Left lung (tissue), 10 donors: ENCODE results near the gene NRBF2. TPM values are rescaled to one million over a fixed set of nuclear protein-coding genes. Genes with fewer than 3 reads are reported as not detected.

Source experiments
- ATAC-seq: fragments of 200-7000 bp; cut with Tn5 transposase; one replicate; pipeline ENCODE4 v1.9.1; 2020; ENCODE audit warnings: moderate library complexity
- DNase-seq, 4 donors: peaks; one replicate each; pipeline ENCODE4 v3.0.0-alpha.2; 2013 to 2020
- H3K27ac ChIP-seq, 2 donors: fragments of 200-600 bp; sonication (generic) in 1 of 2; one replicate each; pipeline versions ENCODE4 v1.5.0 to v1.8.0; 2020 to 2021
- H3K27me3 ChIP-seq, 2 donors: fragments of 200-600 bp; sonication (generic) in 1 of 2; one replicate each; pipeline versions ENCODE4 v1.5.0 to v1.8.0; 2020 to 2021
- H3K36me3 ChIP-seq, 2 donors: fragments of 200-600 bp; sonication (generic) in 1 of 2; one replicate each; pipeline versions ENCODE4 v1.5.0 to v1.8.0; 2020 to 2021
- H3K4me1 ChIP-seq, 2 donors: fragments of 200-600 bp; one replicate each; pipeline ENCODE4 v1.8.0; 2021
- H3K4me3 ChIP-seq, 2 donors: fragments of 200-600 bp; sonication (generic) in 1 of 2; one replicate each; pipeline versions ENCODE4 v1.5.0 to v1.8.0; 2020 to 2021; ENCODE audit warnings: mild to moderate bottlenecking in 1 of 2
- H3K9me3 ChIP-seq, 2 donors: fragments of 200-600 bp; sonication (generic) in 1 of 2; one replicate each; pipeline versions ENCODE4 v1.5.0 to v1.8.0; 2020 to 2021
- CTCF ChIP-seq, 2 donors: fragments of 200-600 bp; sonication (generic) in 1 of 2; IDR thresholded peaks; one replicate each; pipeline versions ENCODE4 v1.5.0 to v1.8.0; 2021; ENCODE audit warnings: antibody characterized with exemption in 2 of 2
- intact Hi-C, 2 donors: fragments of 100-400 bp; cut with DNase I; formaldehyde crosslinking; loops; one replicate each; pipeline versions ENCODE4 v1.11.2 to v1.14.2; 2022
- polyA plus RNA-seq, 6 donors: library from polyadenylated mRNA; unstranded; fragments of 120-200 nt; gene quantifications; one replicate each; pipeline ENCODE4 v1.2.1, GENCODE V29; 2013; ENCODE audit not compliant: insufficient read length in 6 of 6
- total RNA-seq, 2 donors: library from RNA; stranded (reverse); fragmentation: NEBNext Ultra II Directional; extraction: Animal tissue kit (Norgen Biotek cat#: 25700); gene quantifications; one replicate each; pipeline ENCODE4 v1.2.1, GENCODE V29; 2021
- donor health status: DM: no; HTN: yes; CAD: no.
- donor health status: DM: no; HTN: no; CAD: no.

Gene NRBF2
- total and polyA plus RNA-seq, 8 donors, result 19.0 to 24.1 (median 22.0) TPM

DNA sequence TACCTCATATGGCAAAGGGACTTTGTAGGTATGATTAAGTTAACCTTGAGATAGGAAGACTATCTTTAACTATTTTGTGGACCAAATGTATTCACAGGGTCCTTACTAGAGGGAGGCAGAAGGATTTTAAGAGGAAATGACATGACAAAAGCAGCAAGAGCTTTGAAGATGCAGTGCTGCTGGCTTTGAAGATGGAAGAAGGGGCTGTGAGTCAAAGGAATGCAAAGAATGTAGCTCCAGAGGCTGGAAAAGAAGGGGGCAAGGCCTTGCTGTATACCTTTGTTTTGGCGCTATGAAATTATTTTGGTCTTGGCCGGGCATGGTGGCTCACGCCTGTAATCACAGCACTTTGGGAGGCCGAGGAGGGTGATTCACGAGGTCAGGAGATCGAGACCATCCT, 3.2 kb upstream of the NRBF2 start:
- Histone ChIP-seq H3K4me1 (peaks cover 9 to 10% of the 10 kb centered on the region in 2 donors), H3K27me3 (no peaks in the 10 kb centered on the region), H3K4me3 (no peak overlapping the region), H3K9me3 (peaks cover 0 to 5% of the 10 kb centered on the region in 2 donors), H3K36me3 (no peaks in the 10 kb centered on the region), H3K27ac (no peak overlapping the region)
- intact Hi-C loops, result no loop called here
- TF ChIP-seq CTCF (IDR thresholded peaks at IDR 0.05), result no peak
- ATAC-seq (no peak), DNase-seq (no peak)

DNA sequence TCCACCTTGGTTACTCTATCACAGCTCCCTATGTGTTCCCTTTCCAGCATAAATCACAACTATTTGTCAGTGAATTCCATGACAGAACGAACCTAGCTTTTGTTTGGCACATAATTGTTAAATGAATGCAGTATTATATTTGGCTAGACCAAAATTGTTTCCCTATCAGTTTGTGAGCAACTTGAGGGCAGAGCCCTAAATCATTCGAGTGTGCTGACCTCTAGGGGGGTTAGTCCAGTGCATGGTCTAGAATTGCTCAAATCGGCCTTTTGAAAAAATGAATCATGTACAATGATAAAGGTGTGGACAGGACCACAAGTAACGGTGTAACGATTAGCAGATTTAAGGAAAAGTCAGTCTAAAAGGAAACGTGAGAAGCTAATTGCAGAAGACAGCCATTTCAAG, 475 bp upstream of the NRBF2 start:
- no peak for TF ChIP-seq CTCF (IDR thresholded peaks at IDR 0.05)
- intact Hi-C loops, result no loop called here
- Histone ChIP-seq H3K4me3 (peak overlapping the region; percentile 63 to 91), H3K9me3 (peaks cover 0 to 5% of the 10 kb centered on the region in 2 donors), H3K4me1 (peaks cover 20 to 37% of the 10 kb centered on the region in 2 donors), H3K27ac (peak overlapping the region; percentile 94 to 99), H3K36me3 (no peaks in the 10 kb centered on the region), H3K27me3 (no peaks in the 10 kb centered on the region)
- DNase-seq (no peak), ATAC-seq (no peak)

GRCh38 chr10:63133821-63134557, 861 bp downstream of the NRBF2 start:
- Histone ChIP-seq H3K9me3 (peaks cover 0 to 5% of the 10 kb centered on the region in 2 donors), H3K4me3 (peak overlapping the region; percentile 63 to 91), H3K4me1 (peaks cover 20 to 50% of the 10 kb centered on the region in 2 donors), H3K36me3 (no peaks in the 10 kb centered on the region), H3K27ac (peak overlapping the region; percentile 94 to 99), H3K27me3 (no peaks in the 10 kb centered on the region)
- ATAC-seq (no peak), DNase-seq (no peak)
- intact Hi-C loops, result no loop called here
- TF ChIP-seq CTCF (IDR thresholded peaks at IDR 0.05), result no peak

DNA sequence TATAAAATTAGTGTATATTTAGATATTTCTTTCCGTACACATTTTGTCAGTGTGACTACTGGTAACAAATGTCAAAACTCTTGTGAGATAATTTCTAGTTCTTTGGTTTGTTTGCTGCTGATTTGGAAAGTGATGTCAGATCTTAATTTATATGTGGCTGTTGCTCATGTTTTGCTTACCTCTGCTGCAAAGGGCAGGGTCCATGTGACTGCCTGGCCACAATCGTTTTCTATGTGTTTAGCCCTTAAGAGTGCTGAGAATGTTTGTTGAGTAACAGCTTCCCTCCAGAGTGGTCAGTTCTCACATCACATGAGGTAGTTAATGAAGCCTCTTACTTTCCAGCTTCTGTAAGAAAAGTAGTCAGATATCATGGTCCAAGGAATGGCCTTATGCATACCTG, 4.2 kb downstream of the NRBF2 start:
- Histone ChIP-seq H3K4me1 (peaks cover 20 to 55% of the 10 kb centered on the region in 2 donors), H3K9me3 (peaks cover 0 to 3% of the 10 kb centered on the region in 2 donors), H3K36me3 (peaks cover 0 to 10% of the 10 kb centered on the region in 2 donors), H3K27ac (peak overlapping the region in 1 of 2 donors; percentile 33), H3K27me3 (no peaks in the 10 kb centered on the region), H3K4me3 (no peak overlapping the region)
- TF ChIP-seq CTCF (IDR thresholded peaks at IDR 0.05), result no peak
- DNase-seq (peak in 1 of 4 donors; percentile 54), ATAC-seq (peak; percentile 45)
- intact Hi-C loops, result no loop called here

GRCh38 chr10:63140077-63140476, 6.9 kb downstream of the NRBF2 start:
- ATAC-seq (no peak), DNase-seq (no peak)
- H3K4me1 ChIP-seq, result peaks cover 14 to 60% of the 10 kb centered on the region in 2 donors
- intact Hi-C loops, result no loop called here
- no peaks in the 10 kb centered on the region for H3K27me3 ChIP-seq
- TF ChIP-seq CTCF (IDR thresholded peaks at IDR 0.05), result no peak
- no peak overlapping the region for H3K27ac ChIP-seq
- H3K4me3 ChIP-seq, result no peak overlapping the region
- peaks cover 0 to 10% of the 10 kb centered on the region in 2 donors for H3K36me3 ChIP-seq
- no peaks in the 10 kb centered on the region for H3K9me3 ChIP-seq
